Measurements from ENCODE around the gene BDNF. TPM values are rescaled to one million over a fixed set of nuclear protein-coding genes. Genes with fewer than 3 reads are reported as not detected.
A peak's percentile ranks its signal among the peaks of the same experiment; 100 is the strongest.

The BDNF gene
- total RNA-seq, 1 experiment from 2014 or later: 0.42 TPM

GRCh38 chr11:27717801-27718229 is 17.6 kb upstream of the BDNF start:
- Histone ChIP-seq H3K27ac (no peak overlapping the region), H3K27me3 (0 out of 2 replicates have a peak, but pooled peaks cover 4% of the 10 kb centered on the region), H3K9me3 (replicated peaks) (no peaks in the 10 kb centered on the region), H3K4me3 (peak overlapping the region; percentile 32; the same call in 1 of the 2 replicates), H3K36me3 (no peaks in the 10 kb centered on the region), H3K4me1 (0 out of 2 replicates have a peak, but pooled peaks cover 4% of the 10 kb centered on the region)
- no peak for DNase-seq

GRCh38 chr11:27717377-27717776 is 17.1 kb upstream of the BDNF start:
- 0 out of 2 replicates have a peak, but pooled peaks cover 4% of the 10 kb centered on the region for H3K27me3 ChIP-seq

GRCh38 chr11:27716835-27717234 is 16.6 kb upstream of the BDNF start:
- H3K27me3 ChIP-seq: 0 out of 2 replicates have a peak, but pooled peaks cover 4% of the 10 kb centered on the region
- H3K27ac ChIP-seq: no peak overlapping the region
- no peaks in the 10 kb centered on the region for H3K36me3 ChIP-seq
- 0 out of 2 replicates have a peak, but pooled peaks cover 4% of the 10 kb centered on the region for H3K4me1 ChIP-seq
- no peaks in the 10 kb centered on the region for H3K9me3 ChIP-seq (replicated peaks)
- no peak overlapping the region for H3K4me3 ChIP-seq
- DNase-seq: no peak

More at GRCh38 chr11:27717377-27717776, 17.1 kb upstream of the BDNF start:
- Histone ChIP-seq H3K4me3 (no peak overlapping the region), H3K4me1 (0 out of 2 replicates have a peak, but pooled peaks cover 4% of the 10 kb centered on the region), H3K36me3 (no peaks in the 10 kb centered on the region), H3K27ac (no peak overlapping the region), H3K9me3 (replicated peaks) (no peaks in the 10 kb centered on the region)
- no peak for DNase-seq

GRCh38 chr11:27716216-27716615 is 16.0 kb upstream of the BDNF start:
- DNase-seq: no peak
- Histone ChIP-seq H3K4me1 (0 out of 2 replicates have a peak, but pooled peaks cover 4% of the 10 kb centered on the region), H3K36me3 (no peaks in the 10 kb centered on the region), H3K27me3 (0 out of 2 replicates have a peak, but pooled peaks cover 4% of the 10 kb centered on the region), H3K27ac (no peak overlapping the region), H3K9me3 (replicated peaks) (no peaks in the 10 kb centered on the region), H3K4me3 (no peak overlapping the region)

- Histone ChIP-seq H3K4me3 (no peak overlapping the region), H3K4me1 (no peaks in the 10 kb centered on the region), H3K36me3 (no peaks in the 10 kb centered on the region), H3K27ac (no peak overlapping the region), H3K27me3 (0 out of 2 replicates have a peak, but pooled peaks cover 4% of the 10 kb centered on the region), H3K9me3 (replicated peaks) (no peaks in the 10 kb centered on the region)
- no peak for DNase-seq
Observed at GRCh38 chr11:27711725-27712124, 11.5 kb upstream of the BDNF start.

GRCh38 chr11:27710536-27710935 is 10.3 kb upstream of the BDNF start:
- no peaks in the 10 kb centered on the region for H3K36me3 ChIP-seq
- no peak overlapping the region for H3K4me3 ChIP-seq
- no peaks in the 10 kb centered on the region for H3K9me3 ChIP-seq (replicated peaks)
- no peak overlapping the region for H3K27ac ChIP-seq
- DNase-seq: no peak
- no peaks in the 10 kb centered on the region for H3K4me1 ChIP-seq
- H3K27me3 ChIP-seq: 0 out of 2 replicates have a peak, but pooled peaks cover 4% of the 10 kb centered on the region

- Histone ChIP-seq H3K9me3 (replicated peaks) (no peaks in the 10 kb centered on the region), H3K4me1 (no peaks in the 10 kb centered on the region), H3K36me3 (no peaks in the 10 kb centered on the region), H3K27ac (no peak overlapping the region), H3K27me3 (no peaks in the 10 kb centered on the region), H3K4me3 (no peak overlapping the region)
- no peak for DNase-seq
Observed at GRCh38 chr11:27707676-27708075, 7.4 kb upstream of the BDNF start.

DNA sequence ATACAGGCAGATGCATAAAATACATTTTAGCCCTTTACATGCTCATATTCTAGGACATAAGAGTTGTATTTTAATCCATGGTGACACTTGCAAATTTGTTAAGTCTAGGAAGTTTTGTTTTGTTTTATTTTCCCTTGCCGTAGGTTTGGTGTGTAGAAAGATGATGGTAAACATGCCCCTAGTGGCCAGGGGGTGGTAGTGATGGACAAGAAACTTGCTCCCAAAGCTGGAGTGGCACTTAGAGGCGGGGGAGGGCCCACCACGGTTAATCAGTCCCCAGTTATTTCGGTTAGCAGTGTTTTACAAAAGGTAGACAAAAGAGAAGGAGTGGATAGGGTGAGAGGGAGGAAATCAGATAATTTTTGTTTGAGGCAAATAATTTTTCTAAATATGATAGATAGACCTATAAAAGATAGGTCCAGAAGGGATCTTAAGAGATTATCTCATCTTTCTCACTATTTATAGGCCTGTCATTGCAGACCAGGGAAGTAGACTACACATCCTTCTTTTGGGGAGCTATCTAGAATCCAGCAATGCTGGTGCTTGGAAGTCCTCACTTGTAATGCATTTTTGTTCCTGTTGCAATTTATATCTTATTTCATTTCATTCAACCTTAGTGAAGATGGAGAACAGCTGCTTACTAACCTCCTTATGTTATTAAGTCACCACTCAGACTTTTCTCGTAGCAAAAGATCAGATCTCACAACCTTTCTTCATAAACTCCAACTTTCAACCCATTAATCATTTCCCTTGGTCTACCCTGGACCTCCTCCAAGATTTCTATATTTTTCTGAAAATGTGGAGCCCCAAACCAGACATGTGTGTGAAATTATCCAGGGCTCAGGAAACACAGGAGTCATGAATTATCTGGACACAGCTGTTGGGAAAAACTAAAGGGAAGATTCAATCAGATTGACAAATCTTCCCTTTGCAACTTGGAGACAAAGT is 5.9 kb upstream of the BDNF start:
- peak; percentile 46 to 55 for DNase-seq
- Histone ChIP-seq H3K4me1 (no peaks in the 10 kb centered on the region), H3K9me3 (replicated peaks) (no peaks in the 10 kb centered on the region), H3K27ac (no peak overlapping the region), H3K27me3 (no peaks in the 10 kb centered on the region; the same call in 1 of the 2 replicates), H3K36me3 (no peaks in the 10 kb centered on the region), H3K4me3 (no peak overlapping the region)

GRCh38 chr11:27703481-27703880 is 3.2 kb upstream of the BDNF start:
- H3K9me3 ChIP-seq (replicated peaks): no peaks in the 10 kb centered on the region
- H3K27me3 ChIP-seq: no peaks in the 10 kb centered on the region; the same call in 1 of the 2 replicates
- no peak overlapping the region for H3K27ac ChIP-seq
- H3K36me3 ChIP-seq: no peaks in the 10 kb centered on the region
- no peak overlapping the region for H3K4me3 ChIP-seq
- no peaks in the 10 kb centered on the region; the same call in 1 of the 2 replicates for H3K4me1 ChIP-seq
- DNase-seq: no peak

DNA sequence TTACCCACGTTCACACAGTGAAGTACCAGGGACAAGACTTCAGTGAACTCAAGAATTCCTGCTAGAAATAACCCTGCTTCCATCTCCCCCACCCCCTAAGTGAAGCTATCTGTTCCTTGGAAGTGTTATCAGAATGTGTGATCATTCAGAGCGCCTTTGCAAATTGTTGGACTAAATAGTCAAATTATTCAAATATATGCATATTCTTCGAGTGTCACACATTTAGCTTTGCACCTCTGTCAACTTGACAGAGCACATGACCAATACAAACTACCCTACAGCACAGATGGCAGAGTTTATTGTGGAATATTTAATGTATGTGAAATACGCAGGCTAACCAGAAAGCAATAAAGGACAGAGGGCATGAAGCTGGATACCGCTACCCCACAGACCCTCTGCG is 2.6 kb upstream of the BDNF start:
- Histone ChIP-seq H3K4me3 (no peak overlapping the region), H3K27ac (no peak overlapping the region), H3K4me1 (no peaks in the 10 kb centered on the region; the same call in 1 of the 2 replicates), H3K36me3 (no peaks in the 10 kb centered on the region), H3K9me3 (replicated peaks) (no peaks in the 10 kb centered on the region), H3K27me3 (no peaks in the 10 kb centered on the region; the same call in 1 of the 2 replicates)
- DNase-seq: no peak

DNA sequence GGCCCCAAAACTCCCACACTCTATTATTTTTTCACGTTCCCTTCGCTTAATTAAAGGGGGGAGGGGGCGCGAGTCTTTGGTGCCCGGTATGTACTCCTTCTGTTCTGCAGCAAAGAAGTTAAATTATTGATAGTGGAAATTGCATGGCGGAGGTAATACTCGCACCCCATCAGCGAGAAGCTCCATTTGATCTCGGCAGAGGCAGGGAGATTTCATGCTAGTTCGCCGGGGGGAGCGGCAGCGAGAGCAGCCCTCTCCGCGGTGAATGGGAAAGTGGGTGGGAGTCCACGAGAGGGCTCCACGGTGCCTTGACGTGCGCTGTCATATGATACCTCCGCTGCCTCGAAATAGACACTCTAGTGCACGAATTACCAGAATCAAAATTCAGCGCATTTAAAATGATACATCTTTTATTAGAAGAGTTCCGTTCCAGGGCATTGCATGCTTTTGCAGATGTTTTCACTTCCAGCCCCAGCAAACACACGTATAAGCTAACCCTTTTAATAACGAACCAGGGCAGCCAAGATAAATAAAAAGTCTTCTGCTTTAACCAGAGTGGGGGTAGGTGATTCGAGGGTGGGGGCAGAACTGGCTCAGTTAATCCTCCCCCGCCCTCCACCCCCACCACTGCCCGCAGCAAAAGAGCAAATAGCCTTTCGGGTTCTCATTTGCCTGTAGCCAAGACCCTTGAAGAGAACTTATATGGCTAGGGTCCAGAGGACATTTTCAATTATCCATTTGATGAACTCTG is 1.3 kb upstream of the BDNF start:
- Histone ChIP-seq H3K36me3 (no peaks in the 10 kb centered on the region), H3K27ac (no peak overlapping the region), H3K9me3 (replicated peaks) (no peaks in the 10 kb centered on the region), H3K4me3 (peak overlapping the region; percentile 66), H3K4me1 (no peaks in the 10 kb centered on the region; the same call in 1 of the 2 replicates), H3K27me3 (no peaks in the 10 kb centered on the region; the same call in 1 of the 2 replicates)
- DNase-seq: peak; percentile 44 to 63

- no peaks in the 10 kb centered on the region for H3K9me3 ChIP-seq (replicated peaks)
- no peaks in the 10 kb centered on the region; the same call in 1 of the 2 replicates for H3K4me1 ChIP-seq
- no peaks in the 10 kb centered on the region for H3K36me3 ChIP-seq
- peak overlapping the region; percentile 66 for H3K4me3 ChIP-seq
- H3K27me3 ChIP-seq: no peaks in the 10 kb centered on the region; the same call in 1 of the 2 replicates
- DNase-seq: peak in 1 of 2 experiments; percentile 14
- no peak overlapping the region for H3K27ac ChIP-seq
Observed at GRCh38 chr11:27699926-27700350, 317 bp downstream of the BDNF start.

DNA sequence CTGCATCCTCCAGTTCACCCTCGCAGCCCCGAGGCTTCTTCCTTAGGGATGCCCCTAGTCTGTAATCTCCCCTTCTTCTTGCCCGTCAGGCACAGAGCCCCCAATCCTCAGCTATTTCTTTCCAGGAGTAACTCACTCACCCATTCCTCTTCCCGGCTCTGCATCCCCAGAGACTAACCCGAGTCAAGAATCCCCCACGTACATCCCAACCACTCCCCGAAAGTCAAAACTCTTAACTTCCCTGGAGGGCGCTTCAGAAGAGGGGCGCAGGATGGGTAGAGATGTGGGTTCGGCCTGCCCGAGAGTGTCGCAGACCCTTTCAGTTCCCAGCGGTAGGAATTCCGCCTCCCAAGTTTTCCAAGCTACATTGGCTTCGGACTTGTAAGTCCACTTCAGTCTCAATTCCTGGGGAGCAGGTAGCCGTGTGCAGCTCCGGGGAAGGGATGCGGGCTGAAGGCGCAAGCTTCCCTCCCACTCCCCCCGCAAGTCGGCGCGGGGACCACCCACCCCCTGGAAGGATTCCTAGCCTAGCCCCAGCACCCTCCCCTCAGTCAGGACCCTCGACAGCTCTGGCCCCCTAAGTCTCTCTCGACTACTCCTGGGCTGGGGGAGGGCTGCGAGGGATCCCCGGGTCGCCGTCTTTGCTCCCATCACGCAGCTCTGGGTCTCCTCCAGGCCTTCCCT is 871 bp downstream of the BDNF start:
- H3K4me3 ChIP-seq: peak overlapping the region; percentile 66
- no peaks in the 10 kb centered on the region for H3K9me3 ChIP-seq (replicated peaks)
- H3K27ac ChIP-seq: no peak overlapping the region
- peak; percentile 20 to 27 for DNase-seq
- no peaks in the 10 kb centered on the region for H3K36me3 ChIP-seq
- no peaks in the 10 kb centered on the region; the same call in 1 of the 2 replicates for H3K4me1 ChIP-seq
- H3K27me3 ChIP-seq: no peaks in the 10 kb centered on the region; the same call in 1 of the 2 replicates

- H3K27me3 ChIP-seq: no peaks in the 10 kb centered on the region; the same call in 1 of the 2 replicates
- H3K9me3 ChIP-seq (replicated peaks): no peaks in the 10 kb centered on the region
- no peaks in the 10 kb centered on the region; the same call in 1 of the 2 replicates for H3K4me1 ChIP-seq
- H3K36me3 ChIP-seq: no peaks in the 10 kb centered on the region
- H3K27ac ChIP-seq: no peak overlapping the region
- peak overlapping the region; percentile 66 for H3K4me3 ChIP-seq
- DNase-seq: peak; percentile 85 to 94
Observed at GRCh38 chr11:27698872-27699241, 1.4 kb downstream of the BDNF start.
